Smooth muscle cell (in vitro differentiated cells): ENCODE measurements around the gene MAGI2. TPM values are rescaled to one million over a fixed set of nuclear protein-coding genes. Genes with fewer than 3 reads are reported as not detected.

Source experiments
- DNase-seq: peaks from one replicate; lab custom pipeline; 2025; ENCODE audit not compliant: unreplicated experiment; lab: John Stamatoyannopoulos, UW
- H2AFZ ChIP-seq: fragments of 200-600 bp; sonication (generic); 2 replicates; pipeline ENCODE4 v1.6.0; 2016; ENCODE audit warnings: antibody characterized with exemption, low read depth, mild to moderate bottlenecking
- H3F3A ChIP-seq: fragments of 200-600 bp; sonication (generic); 2 replicates; pipeline ENCODE4 v1.6.0; 2017; ENCODE audit warnings: antibody characterized with exemption, low read depth
- H3K27ac ChIP-seq: fragments of 200-600 bp; sonication (generic); 2 replicates; pipeline ENCODE4 v1.5.1; 2016; ENCODE audit warnings: low read depth, mild to moderate bottlenecking
- H3K27me3 ChIP-seq: fragments of 200-600 bp; sonication (generic); 2 replicates; pipeline ENCODE4 v1.6.1; 2016; ENCODE audit warnings: low read depth, mild to moderate bottlenecking
- H3K36me3 ChIP-seq: fragments of 200-600 bp; sonication (generic); 2 replicates; pipeline ENCODE4 v1.5.1; 2016; ENCODE audit warnings: low read depth
- H3K4me1 ChIP-seq: fragments of 200-600 bp; sonication (generic); 2 replicates; pipeline ENCODE4 v1.5.1; 2016; ENCODE audit warnings: low read depth
- H3K4me2 ChIP-seq: fragments of 200-600 bp; sonication (generic); 2 replicates; pipeline ENCODE4 v1.6.0; 2016; ENCODE audit warnings: mild to moderate bottlenecking
- H3K4me3 ChIP-seq: fragments of 200-600 bp; sonication (generic); 2 replicates; pipeline ENCODE4 v1.5.1; 2016; ENCODE audit warnings: mild to moderate bottlenecking
- H3K79me2 ChIP-seq: fragments of 200-600 bp; sonication (generic); 2 replicates; pipeline ENCODE4 v1.6.0; 2016; ENCODE audit warnings: low read depth, mild to moderate bottlenecking
- H3K9ac ChIP-seq: fragments of 200-600 bp; sonication (generic); 2 replicates; pipeline ENCODE4 v1.6.0; 2016; ENCODE audit warnings: low read depth
- H3K9me3 ChIP-seq: fragments of 200-600 bp; sonication (generic); replicated peaks from 2 replicates; pipeline ENCODE4 v1.5.1; 2016; ENCODE audit warnings: low read depth
- H4K20me1 ChIP-seq: fragments of 200-600 bp; sonication (generic); 2 replicates; pipeline ENCODE4 v1.6.0; 2016; ENCODE audit warnings: low read depth
- CTCF ChIP-seq: fragments of 200-600 bp; sonication (generic); IDR thresholded peaks from 2 replicates; pipeline ENCODE4 v1.5.1; 2017; ENCODE audit warnings: borderline replicate concordance, mild to moderate bottlenecking, antibody characterized with exemption; ENCODE audit not compliant: insufficient read depth, poor library complexity, severe bottlenecking
- WGBS: methylation state at CpG from one replicate; pipeline ENCODE4 v1.1.7; 2016; ENCODE audit warnings: low lambda C conversion rate; 5-methylcytosine and 5-hydroxymethylcytosine counted together
- polyA plus RNA-seq: library from polyadenylated mRNA; unstranded; fragments of >200 nt; fragmentation: Nextera tagmentation; extraction: Ambion mirVana; gene quantifications from 2 replicates; pipeline ENCODE4 v1.2.1, GENCODE V29; 2016
- total RNA-seq: library from RNA; depleted of rRNA; stranded (reverse); fragments of >200 nt; gene quantifications from 2 replicates; pipeline ENCODE4 v1.2.3, GENCODE V29; 2014

Gene MAGI2
- total and polyA plus RNA-seq, 2 experiments from 2014 or later, result 3.4 to 10.7 TPM

- no peaks in the 10 kb centered on the region for H3K79me2 ChIP-seq
- H3K4me3 ChIP-seq, result no peak overlapping the region
- no peak for DNase-seq
- peak; percentile 24 for TF ChIP-seq CTCF
- no peak overlapping the region for H3K9ac ChIP-seq
- peaks cover 7% of the 10 kb centered on the region for H3K4me1 ChIP-seq
- no peak overlapping the region for H2AFZ ChIP-seq
- H3K4me2 ChIP-seq, result no peak overlapping the region
- no peaks in the 10 kb centered on the region for H3K27me3 ChIP-seq
- no peaks in the 10 kb centered on the region for H4K20me1 ChIP-seq
- no peaks in the 10 kb centered on the region for H3K9me3 ChIP-seq
- no peaks in the 10 kb centered on the region for H3F3A ChIP-seq
- H3K36me3 ChIP-seq, result no peaks in the 10 kb centered on the region
- WGBS, result 56% methylated on average over 40 of the region's 40 CpGs
- H3K27ac ChIP-seq, result no peak overlapping the region
Observed at GRCh38 chr7:78039790-78040776, 1413.4 kb downstream of the MAGI2 start.

DNA sequence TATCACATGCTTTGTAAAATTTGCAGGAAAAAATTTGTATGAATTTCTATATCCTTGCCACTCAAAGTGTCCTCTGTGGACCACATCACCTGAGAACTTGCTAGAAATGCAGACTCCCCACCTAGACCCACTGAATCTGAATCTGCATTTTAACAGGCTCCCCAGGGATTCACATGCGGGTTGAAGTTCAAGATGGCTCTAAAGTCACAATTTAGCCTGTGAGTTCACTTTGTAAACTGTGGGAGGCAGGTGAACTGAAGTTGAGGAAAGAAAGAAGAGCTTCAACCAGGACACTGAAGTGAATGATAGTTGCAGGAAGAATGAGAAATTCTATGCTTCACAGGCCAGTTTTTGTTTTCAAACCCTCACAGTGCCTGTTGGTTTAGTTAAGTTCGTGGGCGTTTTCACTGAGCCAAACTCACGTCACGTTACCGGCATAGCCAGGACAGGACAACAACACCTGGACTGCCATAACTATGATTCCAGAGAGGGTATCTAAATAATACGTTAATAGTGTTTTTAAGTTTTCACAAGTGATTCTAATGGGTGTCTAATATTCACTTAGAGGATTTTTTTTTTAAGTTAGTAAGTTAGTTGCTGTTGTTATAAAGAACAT lies 1414.9 kb downstream of the MAGI2 start:
- no peak overlapping the region for H3K9ac ChIP-seq
- no peaks in the 10 kb centered on the region for H3K79me2 ChIP-seq
- TF ChIP-seq CTCF, result no peak
- H4K20me1 ChIP-seq, result no peaks in the 10 kb centered on the region
- no peak overlapping the region for H2AFZ ChIP-seq
- 64% methylated on average over 7 of the region's 7 CpGs for WGBS
- no peaks in the 10 kb centered on the region for H3F3A ChIP-seq
- H3K4me2 ChIP-seq, result no peak overlapping the region
- no peak overlapping the region for H3K4me3 ChIP-seq
- no peaks in the 10 kb centered on the region for H3K27me3 ChIP-seq
- H3K36me3 ChIP-seq, result no peaks in the 10 kb centered on the region
- no peak for DNase-seq
- H3K4me1 ChIP-seq, result peaks cover 7% of the 10 kb centered on the region
- no peaks in the 10 kb centered on the region for H3K9me3 ChIP-seq
- no peak overlapping the region for H3K27ac ChIP-seq

DNA sequence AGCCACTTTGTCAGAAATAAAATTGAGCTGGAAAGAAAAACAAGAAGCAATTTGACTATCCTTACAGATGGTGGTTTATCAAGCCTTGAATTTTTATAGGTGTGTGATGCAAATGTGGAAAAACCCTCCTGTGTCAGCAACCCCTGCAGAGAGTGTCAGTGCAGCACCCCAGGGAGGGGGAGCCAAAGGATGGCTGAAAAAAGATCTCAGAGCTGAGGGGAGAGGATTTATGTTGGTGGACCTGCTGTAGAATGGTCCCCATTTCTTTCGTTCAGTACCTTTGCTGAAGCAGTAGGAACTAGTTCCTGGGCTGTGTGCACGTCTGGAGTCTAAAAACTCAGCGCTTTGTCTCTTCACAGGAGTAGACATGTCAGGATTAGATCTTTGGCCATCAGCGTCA lies 1415.9 kb downstream of the MAGI2 start:
- Histone ChIP-seq H3K4me3 (no peak overlapping the region), H4K20me1 (no peaks in the 10 kb centered on the region), H3K27ac (no peak overlapping the region), H3K79me2 (no peaks in the 10 kb centered on the region), H3K4me1 (peaks cover 7% of the 10 kb centered on the region), H3F3A (no peaks in the 10 kb centered on the region), H3K4me2 (no peak overlapping the region), H3K36me3 (no peaks in the 10 kb centered on the region), H3K9me3 (no peaks in the 10 kb centered on the region), H3K9ac (no peak overlapping the region), H2AFZ (no peak overlapping the region), H3K27me3 (no peaks in the 10 kb centered on the region)
- DNase-seq, result no peak
- TF ChIP-seq CTCF, result no peak
- WGBS, result 82% methylated on average over 4 of the region's 4 CpGs
